AG09309 (cell line): ENCODE results near the gene ST3GAL2.
"Not testable (repeated sequence)": the region's sequence is repeated elsewhere in the genome, so short reads cannot be mapped to it uniquely, and the experiment has no call there.

Source experiments
- DNase-seq: peaks from one replicate; pipeline ENCODE4 v3.0.0-alpha.2; 2010; ENCODE audit warnings: low read depth
- H3K4me3 ChIP-seq: 2 replicates; pipeline ENCODE4 v1.5.1; 2011; ENCODE audit warnings: mild to moderate bottlenecking, low read depth, low read length, moderate library complexity; ENCODE audit not compliant: control insufficient read depth
- CTCF ChIP-seq: IDR thresholded peaks from 2 replicates; pipeline ENCODE4 v1.5.1; 2011; ENCODE audit warnings: mild to moderate bottlenecking, low read depth, low read length, inconsistent platforms; ENCODE audit not compliant: insufficient read depth, control insufficient read depth; ENCODE audit errors: missing control alignments

Gene ST3GAL2

DNA sequence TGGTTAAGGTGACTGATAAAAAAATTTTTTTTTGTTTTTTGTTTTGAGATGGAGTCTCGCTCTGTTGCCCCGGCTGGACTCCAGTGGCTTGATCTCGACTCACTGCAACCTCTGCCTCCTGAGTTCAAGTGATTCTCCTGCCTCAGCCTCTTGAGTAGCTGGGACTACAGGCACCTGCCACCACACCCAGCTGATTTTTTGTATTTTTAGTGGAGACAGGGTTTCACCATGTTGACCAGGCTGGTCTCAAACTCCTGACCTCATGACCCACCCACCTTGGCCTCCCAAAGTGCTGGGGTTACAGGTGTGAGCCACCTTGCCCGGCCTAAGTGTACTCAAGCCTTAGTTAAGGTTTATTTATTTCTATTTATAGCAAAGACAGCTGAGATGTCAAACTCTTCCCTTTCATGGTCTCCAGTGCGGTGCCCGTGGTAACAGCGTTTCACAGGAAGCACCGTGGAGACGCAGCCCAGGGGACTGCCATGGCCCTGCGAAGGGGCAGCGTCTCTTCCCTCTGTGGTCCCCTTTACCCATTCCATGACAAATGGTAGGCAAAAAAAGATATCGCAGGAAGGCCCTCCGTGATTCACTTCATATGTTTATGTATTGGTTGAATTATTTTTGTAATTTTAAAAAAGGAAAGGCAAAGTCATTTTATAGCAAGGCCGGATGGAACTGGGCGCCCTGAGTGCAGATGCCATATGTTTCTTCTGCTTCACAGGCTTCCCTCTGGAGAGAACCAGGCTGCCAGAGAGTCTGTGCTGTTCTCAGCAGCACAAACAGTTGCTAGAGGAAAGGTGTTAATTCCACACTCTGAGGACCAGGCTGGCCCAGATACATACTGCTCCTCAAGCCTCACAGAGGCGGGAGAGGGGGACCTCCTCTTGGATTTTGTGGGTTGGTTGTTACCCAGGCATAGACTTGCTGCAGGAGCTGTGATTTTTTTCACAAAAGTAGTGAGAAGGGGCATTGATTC lies 63.0 kb downstream of the ST3GAL2 start:
- DNase-seq, result no peak
- no peak for TF ChIP-seq CTCF
- H3K4me3 ChIP-seq, result no peak overlapping the region

DNA sequence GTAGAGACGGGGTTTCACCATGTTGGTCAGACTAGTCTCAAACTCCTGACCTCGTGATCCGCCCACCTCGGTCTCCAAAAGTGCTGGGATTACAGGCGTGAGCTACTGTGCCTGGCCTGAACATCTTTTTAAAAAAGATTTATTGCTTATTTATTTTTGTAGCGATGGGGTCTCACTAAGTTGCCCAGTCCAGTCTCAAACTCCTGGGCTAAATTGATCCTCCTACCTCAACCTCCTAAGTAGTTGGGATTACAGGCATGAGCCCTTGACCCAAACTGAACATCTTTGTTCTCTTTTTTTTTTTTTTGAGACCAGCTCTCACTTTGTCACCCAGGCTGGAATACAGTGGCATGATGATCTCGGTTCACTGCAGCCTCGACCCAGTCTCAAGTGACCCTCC lies 64.7 kb downstream of the ST3GAL2 start:
- H3K4me3 ChIP-seq, result no peak overlapping the region
- DNase-seq, result no peak
- TF ChIP-seq CTCF, result no peak

GRCh38 chr16:70372921-70373728 lies 65.8 kb downstream of the ST3GAL2 start:
- no peak for DNase-seq
- H3K4me3 ChIP-seq, result no peak overlapping the region
- TF ChIP-seq CTCF, result no peak

GRCh38 chr16:70370924-70371323 lies 68.0 kb downstream of the ST3GAL2 start:
- no peak for TF ChIP-seq CTCF
- no peak overlapping the region for H3K4me3 ChIP-seq
- DNase-seq, result no peak

DNA sequence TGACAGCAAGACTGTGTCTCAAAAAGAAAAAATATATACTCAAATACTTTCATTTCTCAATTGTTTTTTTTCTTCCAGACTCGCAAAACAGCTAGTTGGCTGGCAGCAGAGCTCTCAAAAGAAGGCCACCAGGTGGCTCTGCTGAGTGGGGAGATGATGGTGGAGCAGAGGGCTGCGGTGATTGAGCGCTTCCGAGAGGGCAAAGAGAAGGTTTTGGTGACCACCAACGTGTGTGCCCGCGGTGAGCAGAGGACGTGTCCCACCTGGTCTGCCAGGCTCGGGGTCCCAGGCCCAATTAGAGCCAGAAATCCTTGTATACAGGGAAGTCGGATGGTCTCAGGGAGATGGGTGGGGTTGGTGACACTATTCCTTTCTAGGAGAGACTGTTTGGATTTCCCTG lies 68.8 kb downstream of the ST3GAL2 start:
- DNase-seq, H3K4me3 ChIP-seq: not testable (repeated sequence)
- TF ChIP-seq CTCF, result peak; percentile 73

- H3K4me3 ChIP-seq, result no peak overlapping the region
- TF ChIP-seq CTCF, result no peak
- DNase-seq, result no peak
These were observed 74.5 kb downstream of the ST3GAL2 start for GRCh38 chr16:70364399-70364798.
